HEK293T (cell line): ENCODE measurements around the gene FERD3L.

Source experiments
- ELF4 ChIP-seq: fragments of 450-650 bp; IDR thresholded peaks from 2 replicates; pipeline ENCODE4 v1.6.1; 2017; ENCODE audit warnings: antibody characterized with exemption
- FOXK2 ChIP-seq: fragments of 450-650 bp; IDR thresholded peaks from 2 replicates; pipeline ENCODE4 v1.6.1; 2016; ENCODE audit warnings: mild to moderate bottlenecking
- TF ChIP-seq, protein P1 (sequence below): fragments of 450-650 bp; IDR thresholded peaks from 2 replicates; pipeline ENCODE4 v1.6.1; 2016

DNA sequence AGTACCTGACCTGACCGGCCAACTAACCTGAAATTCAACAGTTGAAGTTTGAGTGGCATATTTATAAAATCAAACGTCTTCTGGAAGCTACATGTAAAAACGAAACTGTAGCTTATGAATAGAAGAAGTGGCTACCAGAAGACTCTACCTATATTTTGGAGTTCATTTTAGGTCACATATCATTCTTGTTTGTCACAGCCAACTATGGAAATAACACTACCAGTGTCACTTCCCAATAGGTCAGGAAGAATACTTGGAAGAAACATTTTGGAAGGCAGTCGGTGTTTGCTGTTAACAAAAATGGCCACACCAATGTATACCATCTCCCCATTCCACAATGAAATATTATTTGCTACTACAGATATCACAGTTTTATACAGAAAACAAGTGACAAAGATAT lies 40.4 kb downstream of the FERD3L start:
- TF ChIP-seq FOXK2 = no peak
- TF ChIP-seq ELF4 = no peak
- TF ChIP-seq, protein P1, sequence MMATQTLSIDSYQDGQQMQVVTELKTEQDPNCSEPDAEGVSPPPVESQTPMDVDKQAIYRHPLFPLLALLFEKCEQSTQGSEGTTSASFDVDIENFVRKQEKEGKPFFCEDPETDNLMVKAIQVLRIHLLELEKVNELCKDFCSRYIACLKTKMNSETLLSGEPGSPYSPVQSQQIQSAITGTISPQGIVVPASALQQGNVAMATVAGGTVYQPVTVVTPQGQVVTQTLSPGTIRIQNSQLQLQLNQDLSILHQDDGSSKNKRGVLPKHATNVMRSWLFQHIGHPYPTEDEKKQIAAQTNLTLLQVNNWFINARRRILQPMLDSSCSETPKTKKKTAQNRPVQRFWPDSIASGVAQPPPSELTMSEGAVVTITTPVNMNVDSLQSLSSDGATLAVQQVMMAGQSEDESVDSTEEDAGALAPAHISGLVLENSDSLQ = no peak
